ENCODE measurements around the gene PLGRKT.

DNA sequence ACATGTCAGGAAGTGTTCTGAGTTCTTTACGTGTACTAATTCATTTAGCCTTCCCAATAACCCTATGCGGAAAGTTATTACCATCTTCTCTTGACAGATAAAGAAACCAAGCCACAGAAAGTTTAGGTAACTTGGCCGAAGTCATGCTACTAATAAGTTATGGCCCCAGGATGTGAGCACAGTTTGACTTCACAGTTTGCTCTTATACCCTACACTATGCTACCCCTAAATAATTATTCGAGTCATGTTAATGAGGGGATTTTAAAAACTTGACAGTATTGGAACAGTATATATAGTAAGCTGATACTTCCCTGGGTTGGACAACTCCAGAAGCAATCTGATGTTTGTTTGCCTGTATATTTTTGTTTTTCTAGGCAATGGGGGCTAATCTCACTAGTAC, 43.2 kb upstream of the PLGRKT start:
- TF ChIP-seq, protein P1, sequence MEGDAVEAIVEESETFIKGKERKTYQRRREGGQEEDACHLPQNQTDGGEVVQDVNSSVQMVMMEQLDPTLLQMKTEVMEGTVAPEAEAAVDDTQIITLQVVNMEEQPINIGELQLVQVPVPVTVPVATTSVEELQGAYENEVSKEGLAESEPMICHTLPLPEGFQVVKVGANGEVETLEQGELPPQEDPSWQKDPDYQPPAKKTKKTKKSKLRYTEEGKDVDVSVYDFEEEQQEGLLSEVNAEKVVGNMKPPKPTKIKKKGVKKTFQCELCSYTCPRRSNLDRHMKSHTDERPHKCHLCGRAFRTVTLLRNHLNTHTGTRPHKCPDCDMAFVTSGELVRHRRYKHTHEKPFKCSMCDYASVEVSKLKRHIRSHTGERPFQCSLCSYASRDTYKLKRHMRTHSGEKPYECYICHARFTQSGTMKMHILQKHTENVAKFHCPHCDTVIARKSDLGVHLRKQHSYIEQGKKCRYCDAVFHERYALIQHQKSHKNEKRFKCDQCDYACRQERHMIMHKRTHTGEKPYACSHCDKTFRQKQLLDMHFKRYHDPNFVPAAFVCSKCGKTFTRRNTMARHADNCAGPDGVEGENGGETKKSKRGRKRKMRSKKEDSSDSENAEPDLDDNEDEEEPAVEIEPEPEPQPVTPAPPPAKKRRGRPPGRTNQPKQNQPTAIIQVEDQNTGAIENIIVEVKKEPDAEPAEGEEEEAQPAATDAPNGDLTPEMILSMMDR (conservative IDR thresholded peaks at IDR 0.05 in 1 of 2, IDR thresholded peaks at IDR 0.05 in 1 of 2; ENCODE audit: extremely low read depth in 1 of 2, insufficient read depth in 1 of 2, low read depth in 1 of 2, low read length in 2 of 2), result no peak
- TF ChIP-seq EZH2 (IDR thresholded peaks at IDR 0.05; ENCODE audit: borderline replicate concordance, low read length), result no peak
